ENCODE results near the gene TMEM185B.
A peak's percentile ranks its signal among the peaks of the same experiment; 100 is the strongest.
"Not testable (repeated sequence)": the region's sequence is repeated elsewhere in the genome, so short reads cannot be mapped to it uniquely, and the experiment has no call there.

Gene TMEM185B

DNA sequence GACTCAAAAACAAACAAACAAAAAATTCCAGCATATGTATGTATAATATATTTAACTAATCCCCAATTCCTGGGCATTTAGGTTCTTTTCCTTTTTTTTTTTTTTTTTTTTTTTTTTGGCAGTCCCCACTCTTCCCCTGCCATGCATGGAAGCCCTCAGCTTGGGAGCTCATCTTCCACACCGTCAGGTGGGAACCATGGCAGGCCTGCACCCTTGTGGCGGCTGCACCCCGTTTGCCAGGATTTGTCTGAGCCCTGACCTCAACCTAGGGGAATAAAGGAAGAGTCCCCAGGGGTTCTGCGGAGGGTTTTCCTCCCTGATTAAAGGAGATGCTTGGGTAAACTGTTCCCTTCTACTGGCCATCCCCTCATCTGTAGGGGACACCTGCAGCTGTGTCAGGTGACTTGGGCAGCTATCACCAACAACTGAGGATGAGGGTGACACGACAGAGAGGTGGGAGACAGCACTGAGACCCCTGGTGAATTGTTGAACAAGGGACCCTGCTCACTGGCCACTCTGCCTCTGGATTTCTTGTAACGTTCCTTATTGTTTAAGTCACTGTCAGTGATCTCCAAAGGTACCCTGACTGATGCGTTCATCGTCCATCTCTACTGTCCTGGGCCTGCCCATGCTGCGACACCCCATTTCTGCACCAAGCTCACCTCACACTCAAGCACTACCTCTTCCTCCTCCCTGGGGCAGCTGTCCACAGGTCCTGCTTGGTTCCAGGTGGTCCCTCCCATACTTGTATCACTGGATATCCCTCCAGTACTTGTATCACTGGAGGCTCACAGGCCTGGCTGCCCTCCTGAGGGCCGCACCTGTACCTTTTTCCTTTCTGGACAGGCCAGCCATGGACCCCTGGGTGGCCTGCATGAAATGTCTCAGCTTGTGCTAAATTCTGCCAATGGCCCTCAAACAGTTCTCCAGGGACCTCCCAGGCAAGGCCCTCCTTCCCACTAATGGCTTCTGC lies 14.5 kb downstream of the TMEM185B start:
- H3K4me3 ChIP-seq (replicated peaks; ENCODE audit: low read depth, low read length): no peak overlapping the region
- TF ChIP-seq, protein P1, sequence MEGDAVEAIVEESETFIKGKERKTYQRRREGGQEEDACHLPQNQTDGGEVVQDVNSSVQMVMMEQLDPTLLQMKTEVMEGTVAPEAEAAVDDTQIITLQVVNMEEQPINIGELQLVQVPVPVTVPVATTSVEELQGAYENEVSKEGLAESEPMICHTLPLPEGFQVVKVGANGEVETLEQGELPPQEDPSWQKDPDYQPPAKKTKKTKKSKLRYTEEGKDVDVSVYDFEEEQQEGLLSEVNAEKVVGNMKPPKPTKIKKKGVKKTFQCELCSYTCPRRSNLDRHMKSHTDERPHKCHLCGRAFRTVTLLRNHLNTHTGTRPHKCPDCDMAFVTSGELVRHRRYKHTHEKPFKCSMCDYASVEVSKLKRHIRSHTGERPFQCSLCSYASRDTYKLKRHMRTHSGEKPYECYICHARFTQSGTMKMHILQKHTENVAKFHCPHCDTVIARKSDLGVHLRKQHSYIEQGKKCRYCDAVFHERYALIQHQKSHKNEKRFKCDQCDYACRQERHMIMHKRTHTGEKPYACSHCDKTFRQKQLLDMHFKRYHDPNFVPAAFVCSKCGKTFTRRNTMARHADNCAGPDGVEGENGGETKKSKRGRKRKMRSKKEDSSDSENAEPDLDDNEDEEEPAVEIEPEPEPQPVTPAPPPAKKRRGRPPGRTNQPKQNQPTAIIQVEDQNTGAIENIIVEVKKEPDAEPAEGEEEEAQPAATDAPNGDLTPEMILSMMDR (IDR thresholded peaks at IDR 0.05; ENCODE audit: low read depth, low read length, missing control alignments): no peak
- no peak for DNase-seq (ENCODE audit: extremely low read depth, low read depth)

DNA sequence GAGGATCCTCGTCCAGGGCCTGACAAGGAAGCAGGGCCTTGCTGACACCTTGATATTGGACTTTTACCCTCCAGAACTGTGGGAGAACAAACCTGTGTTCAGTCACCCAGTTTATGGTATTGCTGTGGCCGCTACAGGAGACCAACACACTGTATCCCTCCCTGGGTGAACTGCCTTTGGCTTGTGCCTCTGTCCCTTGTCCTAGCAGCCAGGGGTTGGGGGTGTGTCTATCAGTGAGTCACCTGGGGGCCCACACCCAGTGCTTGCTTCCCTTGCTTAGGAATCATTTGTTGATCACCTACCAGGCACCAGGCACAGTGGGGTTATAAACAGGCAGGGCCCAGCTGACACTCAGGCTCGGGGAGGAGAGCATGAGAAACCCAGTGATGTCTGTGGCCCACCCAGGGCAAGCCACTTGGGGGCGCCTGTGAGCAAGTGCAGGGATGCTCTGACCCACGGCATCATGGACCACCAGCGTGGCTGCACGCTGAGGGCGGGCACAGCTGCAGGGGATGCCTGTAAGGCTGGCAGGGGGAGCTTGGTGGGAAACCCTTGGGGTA lies 17.1 kb downstream of the TMEM185B start:
- DNase-seq (ENCODE audit: extremely low read depth, low read depth): no peak
- H3K4me3 ChIP-seq (replicated peaks; ENCODE audit: low read depth, low read length): no peak overlapping the region
- TF ChIP-seq, protein P1 (IDR thresholded peaks at IDR 0.05; ENCODE audit: low read depth, low read length, missing control alignments): peak; percentile 64

DNA sequence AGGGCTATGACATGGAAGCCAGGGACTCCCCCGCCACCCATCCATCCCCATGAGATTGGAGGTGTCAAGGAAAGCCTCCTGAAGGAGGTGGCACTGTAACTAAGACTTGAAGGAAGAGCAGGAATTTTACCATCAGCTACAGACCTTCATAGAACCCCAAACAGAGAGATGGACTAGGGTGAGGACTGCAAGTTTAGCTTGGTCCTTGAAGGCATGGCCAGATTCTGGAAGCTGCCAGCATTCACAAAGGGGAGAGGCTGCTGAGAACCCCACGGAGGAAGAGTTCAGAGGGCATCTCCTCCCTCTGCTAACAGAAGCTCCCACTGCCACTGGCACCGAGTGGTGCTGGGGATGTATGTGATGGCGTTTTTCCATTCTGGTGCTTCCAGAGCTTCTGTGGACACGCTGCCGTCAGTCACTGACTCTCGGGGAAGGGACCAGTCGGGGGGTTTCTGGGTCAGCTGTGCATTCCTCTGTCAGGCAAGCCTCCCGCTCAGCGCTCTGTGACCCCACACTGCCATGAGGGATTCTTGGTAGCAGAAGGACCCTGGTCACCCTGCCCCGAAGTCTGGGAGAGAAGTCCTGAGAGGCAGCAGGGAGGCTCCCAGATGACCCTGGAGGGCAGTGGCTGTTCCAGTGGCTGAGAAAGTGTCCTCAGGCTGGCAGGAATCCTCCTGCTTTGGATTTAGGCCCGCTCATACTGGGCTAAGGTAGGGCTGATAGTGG lies 18.1 kb downstream of the TMEM185B start:
- TF ChIP-seq, protein P1 (IDR thresholded peaks at IDR 0.05; ENCODE audit: low read depth, low read length, missing control alignments): no peak
- DNase-seq (ENCODE audit: extremely low read depth, low read depth): no peak
- no peak overlapping the region for H3K4me3 ChIP-seq (replicated peaks; ENCODE audit: low read depth, low read length)

DNA sequence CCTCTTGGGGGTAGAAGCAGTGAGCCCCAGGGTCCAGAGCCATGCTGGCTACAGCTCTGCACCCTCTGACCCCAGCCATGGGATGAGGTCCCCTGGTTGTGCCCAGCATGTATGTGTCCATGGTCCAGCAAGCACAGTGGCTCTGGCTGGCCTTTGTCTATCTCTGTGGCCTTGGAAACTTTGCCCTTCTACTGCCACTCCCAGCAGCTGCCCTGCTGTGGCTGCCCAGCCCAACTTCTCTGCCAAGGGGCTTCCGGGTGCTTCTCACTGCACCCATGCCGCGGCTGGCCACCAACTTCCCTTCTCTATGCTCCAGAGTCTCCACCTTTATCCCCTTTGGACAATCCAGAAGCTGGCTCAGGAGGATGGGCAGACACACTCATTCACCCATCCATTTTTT lies 18.8 kb downstream of the TMEM185B start:
- DNase-seq (ENCODE audit: extremely low read depth, low read depth): no peak
- H3K4me3 ChIP-seq (replicated peaks; ENCODE audit: low read depth, low read length): no peak overlapping the region
- TF ChIP-seq, protein P1 (IDR thresholded peaks at IDR 0.05; ENCODE audit: low read depth, low read length, missing control alignments): no peak

DNA sequence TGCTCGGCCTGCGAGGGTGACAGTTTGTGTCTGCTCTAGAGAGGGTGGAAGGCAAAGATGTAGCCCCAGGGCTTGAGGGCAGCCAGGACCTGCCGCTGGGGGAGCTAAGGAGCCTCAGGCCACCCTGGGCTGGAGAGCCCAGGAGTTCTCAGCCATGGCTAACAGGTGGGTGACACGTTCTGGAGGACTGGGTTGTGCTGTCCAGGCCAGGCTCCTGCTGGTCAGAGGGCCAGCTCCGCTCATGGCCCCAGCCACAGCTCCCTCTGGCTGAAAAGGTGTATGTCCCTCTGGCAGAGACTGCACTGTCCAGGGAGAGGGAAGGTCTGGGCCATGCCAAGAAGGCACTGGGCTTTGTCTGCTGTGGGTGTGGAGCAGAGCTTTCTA lies 19.2 kb downstream of the TMEM185B start:
- no peak overlapping the region for H3K4me3 ChIP-seq (replicated peaks; ENCODE audit: low read depth, low read length)
- no peak for DNase-seq (ENCODE audit: extremely low read depth, low read depth)
- TF ChIP-seq, protein P1 (IDR thresholded peaks at IDR 0.05; ENCODE audit: low read depth, low read length, missing control alignments): peak; percentile 35

DNA sequence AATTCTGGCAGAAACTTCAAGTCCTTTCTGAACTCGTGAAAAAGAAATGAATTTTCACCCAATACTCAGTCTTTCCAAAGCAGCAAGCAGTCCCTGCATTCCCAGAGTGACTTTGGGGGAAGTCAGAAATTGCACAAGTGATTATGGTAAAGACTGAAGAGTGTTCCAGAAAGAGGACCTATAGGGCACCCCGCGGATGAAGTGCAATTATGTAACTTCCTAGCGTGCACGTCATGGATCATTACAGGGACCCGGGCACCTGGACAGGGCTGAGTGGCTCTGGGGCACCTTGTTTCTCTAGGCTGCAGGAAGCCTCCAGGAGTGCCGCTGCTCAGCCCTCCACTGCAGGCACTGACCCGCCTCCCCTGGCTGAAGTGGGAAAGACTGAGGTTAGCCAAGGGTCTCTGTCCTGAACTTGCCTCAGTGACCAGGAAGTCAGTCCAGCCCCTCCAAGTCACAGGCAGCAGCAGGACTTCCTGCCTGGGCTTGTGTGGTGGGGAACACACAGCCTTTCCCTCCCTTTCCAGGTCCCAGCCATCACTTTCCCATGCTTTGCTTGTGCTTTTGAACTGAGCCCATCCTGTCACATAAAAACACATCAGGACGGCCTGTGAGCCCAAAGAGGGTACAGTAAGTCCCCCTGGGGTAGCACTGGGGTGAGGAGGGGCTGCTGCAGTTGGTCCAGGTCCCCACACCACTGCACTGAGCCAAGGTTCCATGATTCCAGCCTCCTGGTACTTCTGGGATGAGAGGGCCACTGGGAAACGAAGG lies 19.8 kb downstream of the TMEM185B start:
- TF ChIP-seq, protein P1 (IDR thresholded peaks at IDR 0.05; ENCODE audit: low read depth, low read length, missing control alignments): no peak
- DNase-seq (ENCODE audit: extremely low read depth, low read depth): no peak
- no peak overlapping the region for H3K4me3 ChIP-seq (replicated peaks; ENCODE audit: low read depth, low read length)

DNA sequence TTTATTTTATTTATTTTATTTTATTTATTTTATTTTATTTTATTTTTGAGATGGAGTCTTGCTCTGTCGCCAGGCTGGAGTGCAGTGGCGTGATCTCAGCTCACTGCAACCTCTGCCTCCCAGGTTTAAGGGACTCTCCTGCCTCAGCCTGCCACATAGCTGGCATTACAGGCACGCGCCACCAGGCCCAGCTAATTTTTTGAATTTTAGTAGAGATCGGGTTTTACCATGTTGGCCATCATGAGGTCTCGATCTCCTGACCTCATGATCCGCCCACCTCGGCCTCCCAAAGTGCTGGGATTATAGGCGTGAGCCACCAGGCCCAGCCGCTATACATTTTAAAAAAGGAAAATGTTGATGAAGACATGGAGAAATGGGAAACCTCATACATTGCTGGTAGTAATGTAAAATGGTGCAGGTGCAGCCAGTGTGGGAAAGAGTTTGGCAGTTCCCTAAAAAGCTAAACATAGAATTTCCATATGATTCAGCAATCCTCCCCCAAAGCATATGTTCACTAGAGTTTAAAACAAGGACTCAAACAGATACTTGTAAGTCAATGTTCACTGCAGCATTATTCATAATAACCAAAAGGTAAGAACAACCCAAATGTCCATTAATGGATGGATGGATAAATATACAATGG lies 23.3 kb downstream of the TMEM185B start:
- DNase-seq (ENCODE audit: extremely low read depth, low read depth); H3K4me3 ChIP-seq (replicated peaks; ENCODE audit: low read depth, low read length): not testable (repeated sequence)

All from HFF-Myc (cell line).